Aorta (tissue), 5 donors: ENCODE results near the gene KRT10. TPM values are rescaled to one million over a fixed set of nuclear protein-coding genes. Genes with fewer than 3 reads are reported as not detected.

Source experiments
- ATAC-seq: fragments of 200-7000 bp; cut with Tn5 transposase; one replicate; pipeline ENCODE4 v1.9.1; 2022; ENCODE audit warnings: moderate library complexity; ENCODE audit not compliant: low FRiP score
- DNase-seq, 2 donors: peaks; one replicate each; pipeline ENCODE4 v3.0.0-alpha.2; 2020
- H3K27ac ChIP-seq, 2 donors: one replicate each; pipeline ENCODE4 v1.5.1; 2013; ENCODE audit warnings: low read length in 2 of 2, mild to moderate bottlenecking in 2 of 2, moderate library complexity in 2 of 2, control low read depth in 1 of 2, inconsistent platforms in 1 of 2, low read depth in 1 of 2
- H3K27me3 ChIP-seq, 2 donors: one replicate each; pipeline ENCODE4 v1.6.1; 2013; ENCODE audit warnings: control low read depth in 1 of 2, low read length in 1 of 2, mild to moderate bottlenecking in 1 of 2, moderate library complexity in 1 of 2; ENCODE audit not compliant: insufficient read depth in 2 of 2, control insufficient read depth in 1 of 2
- H3K36me3 ChIP-seq, 2 donors: one replicate each; pipeline ENCODE4 v1.6.1; 2013; ENCODE audit warnings: control low read depth in 1 of 2, low read length in 1 of 2, mild to moderate bottlenecking in 1 of 2; ENCODE audit not compliant: insufficient read depth in 2 of 2, control insufficient read depth in 1 of 2
- H3K4me1 ChIP-seq, 2 donors: one replicate each; pipeline ENCODE4 v1.6.1; 2013; ENCODE audit warnings: low read length in 2 of 2, control low read depth in 1 of 2, mild to moderate bottlenecking in 1 of 2, moderate library complexity in 1 of 2; ENCODE audit not compliant: insufficient read depth in 2 of 2, control insufficient read depth in 1 of 2
- H3K4me3 ChIP-seq, 2 donors: one replicate each; pipeline ENCODE4 v1.5.1; 2013; ENCODE audit warnings: low read length in 2 of 2, control low read depth in 1 of 2, mild to moderate bottlenecking in 1 of 2
- H3K9me3 ChIP-seq: one replicate; pipeline ENCODE4 v1.6.1; 2013; ENCODE audit warnings: mild to moderate bottlenecking, low read length; ENCODE audit not compliant: control insufficient read depth
- WGBS, 2 donors: extraction: QIAGEN DNeasy Blood & Tissue Kit; methylation state at CpG; one replicate each; pipeline ENCODE4 v1.1.7; 2013; 5-methylcytosine and 5-hydroxymethylcytosine counted together
- intact Hi-C, 2 donors: fragments of 100-400 bp; cut with DNase I; formaldehyde crosslinking; loops; one replicate each; pipeline versions ENCODE4 v1.14.2 to v1.15.0; 2022
- polyA plus RNA-seq, 2 donors: library from polyadenylated mRNA; stranded (reverse); fragments of 200-250 nt; gene quantifications; one replicate each; pipeline ENCODE4 v1.2.3, GENCODE V29; 2013
- total RNA-seq, 2 donors: library from RNA; stranded (reverse); fragmentation: NEBNext Ultra II Directional; extraction: Animal tissue kit (Norgen Biotek cat#: 25700); gene quantifications; one replicate each; pipeline ENCODE4 v1.2.1, GENCODE V29; 2021
- donor health status: healthy with polysubstance abuse.
- donor health status: Bipolar disorder and iron deficiency.
- donor health status: DM: no; HTN: no; CAD: no.
- donor health status: DM: no; HTN: no; CAD: no.
- donor health status: DM: yes; HTN: yes; CAD: no.

KRT10 gene
- total and polyA plus RNA-seq, 4 donors, result 35.3 to 39.7 (median 39.3) TPM

GRCh38 chr17:40857535-40857934, 35.1 kb upstream of the KRT10 start:
- intact Hi-C loops, result no loop called here
- ATAC-seq (peak; percentile 68), DNase-seq (no peak)
- Histone ChIP-seq H3K9me3 (no peaks in the 10 kb centered on the region), H3K27ac (no peak overlapping the region), H3K4me1 (no peaks in the 10 kb centered on the region), H3K4me3 (no peak overlapping the region), H3K27me3 (no peaks in the 10 kb centered on the region), H3K36me3 (no peaks in the 10 kb centered on the region)
- 66 to 80% methylated on average over 5 of the region's 5 CpGs for WGBS, 2 donors

- 47 to 49% methylated on average over 6 of the region's 6 CpGs for WGBS, 2 donors
- intact Hi-C loops, result no loop called here
- no peaks in the 10 kb centered on the region for H3K27me3 ChIP-seq
- no peak overlapping the region for H3K4me3 ChIP-seq
- H3K9me3 ChIP-seq, result no peaks in the 10 kb centered on the region
- H3K4me1 ChIP-seq, result no peaks in the 10 kb centered on the region
- no peaks in the 10 kb centered on the region for H3K36me3 ChIP-seq
- no peak for ATAC-seq
- H3K27ac ChIP-seq, result no peak overlapping the region
- DNase-seq, result no peak
Observed at GRCh38 chr17:40854175-40854814, 31.9 kb upstream of the KRT10 start.

DNA sequence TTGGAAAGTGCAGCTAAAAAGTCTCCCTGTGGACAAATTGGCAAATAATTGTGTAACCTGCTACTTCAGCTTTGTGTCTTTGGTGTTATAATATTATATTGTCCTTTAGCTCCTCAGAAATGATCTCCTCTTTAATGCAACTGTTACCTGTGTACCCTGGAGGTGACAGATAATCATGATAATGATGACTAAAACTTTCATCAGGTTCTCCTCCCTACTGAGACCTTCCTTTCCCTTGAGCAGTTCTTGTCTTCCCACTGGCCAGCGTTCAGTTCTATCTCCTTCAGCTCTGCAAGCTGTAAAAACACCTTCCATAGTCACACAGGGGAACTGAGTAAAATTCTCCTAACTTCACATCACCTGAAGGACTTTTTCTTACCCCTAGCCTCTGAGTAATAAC, 29.9 kb upstream of the KRT10 start:
- no peak for DNase-seq
- Histone ChIP-seq H3K36me3 (no peaks in the 10 kb centered on the region), H3K4me1 (no peaks in the 10 kb centered on the region), H3K9me3 (no peaks in the 10 kb centered on the region), H3K4me3 (no peak overlapping the region), H3K27me3 (no peaks in the 10 kb centered on the region), H3K27ac (no peak overlapping the region)
- WGBS, 2 donors, result 52 to 62% methylated on average over 1 of the region's 1 CpG
- intact Hi-C loops, result no loop called here
- ATAC-seq, result no peak

DNA sequence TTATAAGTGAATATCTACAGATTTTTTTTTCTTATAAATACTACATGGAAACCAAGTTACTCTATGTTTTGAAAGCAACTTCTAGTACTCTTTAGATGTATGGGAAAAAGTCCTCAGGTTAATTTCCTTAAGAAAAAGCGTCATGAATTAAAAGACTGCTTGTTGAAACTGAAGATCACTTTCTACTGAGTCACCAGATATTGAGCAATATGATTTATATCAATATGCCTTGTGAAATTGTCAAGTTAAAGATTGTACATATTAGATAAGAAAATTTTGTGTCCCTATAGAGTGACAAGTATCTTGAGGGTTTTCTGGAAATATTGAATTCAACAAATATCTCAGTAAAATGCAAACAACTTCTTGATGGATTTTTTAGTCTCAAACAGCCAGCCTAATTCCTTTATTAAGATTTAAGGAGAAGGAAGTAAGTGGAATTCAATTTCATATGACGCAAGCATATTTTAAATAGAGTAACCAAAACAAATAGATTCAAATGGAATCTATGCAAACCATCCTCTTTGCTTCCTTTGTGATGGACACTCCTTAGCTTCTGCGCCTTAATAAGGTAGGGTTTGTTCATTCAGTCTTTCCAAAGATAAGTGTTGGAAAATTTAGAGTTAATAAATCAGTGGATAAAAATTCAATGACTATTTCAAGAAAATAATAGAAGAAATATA, 28.0 kb upstream of the KRT10 start:
- intact Hi-C loops, result no loop called here
- Histone ChIP-seq H3K27me3 (peaks cover 0 to 1% of the 10 kb centered on the region in 2 donors), H3K9me3 (no peaks in the 10 kb centered on the region), H3K27ac (no peak overlapping the region), H3K4me3 (no peak overlapping the region), H3K4me1 (no peaks in the 10 kb centered on the region), H3K36me3 (no peaks in the 10 kb centered on the region)
- 92 to 95% methylated on average over 3 of the region's 3 CpGs for WGBS, 2 donors
- DNase-seq, result no peak
- no peak for ATAC-seq

GRCh38 chr17:40849723-40850122, 27.3 kb upstream of the KRT10 start:
- intact Hi-C loops, result no loop called here
- ATAC-seq (no peak), DNase-seq (no peak)
- Histone ChIP-seq H3K27me3 (peaks cover 0 to 1% of the 10 kb centered on the region in 2 donors), H3K36me3 (no peaks in the 10 kb centered on the region), H3K27ac (no peak overlapping the region), H3K9me3 (no peaks in the 10 kb centered on the region), H3K4me1 (no peaks in the 10 kb centered on the region), H3K4me3 (no peak overlapping the region)
- 87 to 90% methylated on average over 4 of the region's 4 CpGs for WGBS, 2 donors

DNA sequence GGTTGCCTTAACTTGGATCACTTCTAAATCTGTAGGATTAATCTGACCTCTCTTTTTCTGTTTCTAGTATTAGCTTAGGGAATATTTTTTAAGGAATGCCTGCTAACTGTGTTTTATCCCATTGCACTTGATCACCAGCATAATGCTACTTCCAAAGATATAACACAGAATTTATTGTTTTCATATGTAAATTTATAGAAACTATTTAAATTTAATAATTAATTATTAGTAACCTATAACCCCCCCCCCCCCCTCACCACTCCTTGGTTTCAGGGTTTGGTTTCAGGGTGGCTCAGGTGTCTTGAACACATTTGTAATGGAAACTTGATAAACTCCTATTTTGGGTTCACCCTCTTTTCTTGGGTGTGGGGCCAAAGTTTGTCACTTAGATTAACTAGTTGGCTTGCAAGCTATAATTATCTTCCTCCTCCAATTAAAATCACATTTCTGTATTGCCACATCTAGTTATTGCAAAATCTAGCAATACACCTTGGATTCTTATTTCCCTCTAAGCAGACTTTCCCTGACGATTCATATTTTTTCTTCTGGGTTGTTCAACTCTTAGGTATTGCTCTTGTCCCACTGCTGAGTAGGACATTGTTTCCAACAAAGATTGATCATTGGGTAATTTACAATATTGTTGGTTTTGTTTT, 26.3 kb upstream of the KRT10 start:
- WGBS, 2 donors, result 86 to 93% methylated on average over 1 of the region's 1 CpG
- intact Hi-C loops, result no loop called here
- Histone ChIP-seq H3K27ac (no peak overlapping the region), H3K9me3 (no peaks in the 10 kb centered on the region), H3K36me3 (no peaks in the 10 kb centered on the region), H3K4me3 (no peak overlapping the region), H3K27me3 (peaks cover 0 to 1% of the 10 kb centered on the region in 2 donors), H3K4me1 (no peaks in the 10 kb centered on the region)
- no peak for ATAC-seq
- DNase-seq, result no peak

GRCh38 chr17:40846515-40847144, 24.2 kb upstream of the KRT10 start:
- 88 to 92% methylated on average over 1 of the region's 1 CpG for WGBS, 2 donors
- ATAC-seq, result no peak

GRCh38 chr17:40844671-40845107, 22.3 kb upstream of the KRT10 start:
- Histone ChIP-seq H3K27me3 (peaks cover 0 to 1% of the 10 kb centered on the region in 2 donors), H3K4me3 (no peak overlapping the region), H3K27ac (no peak overlapping the region), H3K36me3 (peaks cover 0 to 4% of the 10 kb centered on the region in 2 donors), H3K4me1 (no peaks in the 10 kb centered on the region), H3K9me3 (no peaks in the 10 kb centered on the region)
- DNase-seq (no peak), ATAC-seq (no peak)
- intact Hi-C loops, result no loop called here
- WGBS, 2 donors, result 56 to 73% methylated on average over 4 of the region's 4 CpGs

More at GRCh38 chr17:40846515-40847144, 24.2 kb upstream of the KRT10 start:
- no peaks in the 10 kb centered on the region for H3K9me3 ChIP-seq
- H3K27me3 ChIP-seq, result peaks cover 0 to 1% of the 10 kb centered on the region in 2 donors
- H3K4me1 ChIP-seq, result no peaks in the 10 kb centered on the region
- intact Hi-C loops, result no loop called here
- no peak overlapping the region for H3K27ac ChIP-seq
- no peaks in the 10 kb centered on the region for H3K36me3 ChIP-seq
- no peak for DNase-seq
- no peak overlapping the region for H3K4me3 ChIP-seq
